Amniotic stem cell (primary cell): ENCODE results near the gene ZDHHC1.

ENCODE experiments used
- DNase-seq: peaks from one replicate; lab custom pipeline; 2025; lab: John Stamatoyannopoulos, UW

Gene ZDHHC1

GRCh38 chr16:67415872-67416793 is at the start of gene ZDHHC1:
Gene ZDHHC1 (minus strand): TSS chr16:67416477. CDS start chr16:67407775, 8,702 bp downstream.
- no peak for DNase-seq

GRCh38 chr16:67464565-67464964 is 48.3 kb upstream of the ZDHHC1 start:
- DNase-seq: no peak

- DNase-seq: no peak
Observed at GRCh38 chr16:67463691-67464090, 47.4 kb upstream of the ZDHHC1 start.

GRCh38 chr16:67463059-67463458 is 46.8 kb upstream of the ZDHHC1 start:
- DNase-seq: no peak

GRCh38 chr16:67462279-67462655 is 46.0 kb upstream of the ZDHHC1 start:
- no peak for DNase-seq

GRCh38 chr16:67461600-67462278 is 45.5 kb upstream of the ZDHHC1 start:
- no peak for DNase-seq

GRCh38 chr16:67460961-67461360 is 44.7 kb upstream of the ZDHHC1 start:
- DNase-seq: no peak

GRCh38 chr16:67460168-67460567 is 43.9 kb upstream of the ZDHHC1 start:
- no peak for DNase-seq

- DNase-seq: no peak
Observed at GRCh38 chr16:67459861-67460150, 43.5 kb upstream of the ZDHHC1 start.

- no peak for DNase-seq
Observed at GRCh38 chr16:67459066-67459860, 43.0 kb upstream of the ZDHHC1 start.

- DNase-seq: no peak
Observed at GRCh38 chr16:67458121-67458641, 41.9 kb upstream of the ZDHHC1 start.

- no peak for DNase-seq
Observed at GRCh38 chr16:67457611-67458010, 41.3 kb upstream of the ZDHHC1 start.

- DNase-seq: no peak
Observed at GRCh38 chr16:67456391-67457081, 40.3 kb upstream of the ZDHHC1 start.

- DNase-seq: no peak
Observed at GRCh38 chr16:67454852-67455251, 38.6 kb upstream of the ZDHHC1 start.

- DNase-seq: no peak
Observed at GRCh38 chr16:67454104-67454503, 37.8 kb upstream of the ZDHHC1 start.

- DNase-seq: no peak
Observed at GRCh38 chr16:67451704-67452435, 35.6 kb upstream of the ZDHHC1 start.

- no peak for DNase-seq
Observed at GRCh38 chr16:67451061-67451703, 34.9 kb upstream of the ZDHHC1 start.

GRCh38 chr16:67449739-67450138 is 33.5 kb upstream of the ZDHHC1 start:
- no peak for DNase-seq

GRCh38 chr16:67449336-67449735 is 33.1 kb upstream of the ZDHHC1 start:
- DNase-seq: no peak

- DNase-seq: no peak
Observed at GRCh38 chr16:67448580-67448979, 32.3 kb upstream of the ZDHHC1 start.
